ENCODE data around the gene PTPRN.

Gene PTPRN

DNA sequence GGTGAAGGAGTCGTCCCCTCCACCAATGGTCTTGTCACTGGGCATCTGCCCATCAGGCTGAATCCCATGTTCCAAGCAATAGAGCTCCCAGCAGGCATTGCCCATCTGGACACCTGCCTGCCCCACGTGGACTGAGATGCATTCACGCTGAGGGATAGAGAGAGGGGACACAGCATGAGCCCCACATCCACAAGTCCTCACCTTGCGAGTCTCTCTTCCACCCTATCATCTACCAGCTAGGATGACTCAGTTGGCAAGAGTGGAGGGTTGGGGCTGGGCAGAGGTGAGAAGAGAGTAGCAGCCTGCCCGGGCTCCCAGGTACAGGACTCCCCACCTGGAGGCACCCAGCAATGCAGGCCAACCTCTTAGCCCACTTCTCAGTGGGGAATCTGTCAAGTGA is 57.1 kb downstream of the PTPRN start:
- DNase-seq (ENCODE audit: extremely low read depth, low read depth), result no peak
- TF ChIP-seq, protein P1, sequence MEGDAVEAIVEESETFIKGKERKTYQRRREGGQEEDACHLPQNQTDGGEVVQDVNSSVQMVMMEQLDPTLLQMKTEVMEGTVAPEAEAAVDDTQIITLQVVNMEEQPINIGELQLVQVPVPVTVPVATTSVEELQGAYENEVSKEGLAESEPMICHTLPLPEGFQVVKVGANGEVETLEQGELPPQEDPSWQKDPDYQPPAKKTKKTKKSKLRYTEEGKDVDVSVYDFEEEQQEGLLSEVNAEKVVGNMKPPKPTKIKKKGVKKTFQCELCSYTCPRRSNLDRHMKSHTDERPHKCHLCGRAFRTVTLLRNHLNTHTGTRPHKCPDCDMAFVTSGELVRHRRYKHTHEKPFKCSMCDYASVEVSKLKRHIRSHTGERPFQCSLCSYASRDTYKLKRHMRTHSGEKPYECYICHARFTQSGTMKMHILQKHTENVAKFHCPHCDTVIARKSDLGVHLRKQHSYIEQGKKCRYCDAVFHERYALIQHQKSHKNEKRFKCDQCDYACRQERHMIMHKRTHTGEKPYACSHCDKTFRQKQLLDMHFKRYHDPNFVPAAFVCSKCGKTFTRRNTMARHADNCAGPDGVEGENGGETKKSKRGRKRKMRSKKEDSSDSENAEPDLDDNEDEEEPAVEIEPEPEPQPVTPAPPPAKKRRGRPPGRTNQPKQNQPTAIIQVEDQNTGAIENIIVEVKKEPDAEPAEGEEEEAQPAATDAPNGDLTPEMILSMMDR (IDR thresholded peaks at IDR 0.05; ENCODE audit: low read depth, low read length, missing control alignments), result no peak
- peak overlapping the region; percentile 48 for H3K4me3 ChIP-seq (replicated peaks; ENCODE audit: low read depth, low read length)

- no peak overlapping the region for H3K4me3 ChIP-seq (replicated peaks; ENCODE audit: low read depth, low read length)
- TF ChIP-seq, protein P1 (IDR thresholded peaks at IDR 0.05; ENCODE audit: low read depth, low read length, missing control alignments), result no peak
- DNase-seq (ENCODE audit: extremely low read depth, low read depth), result no peak
Measured at GRCh38 chr2:219251656-219252055, 57.5 kb downstream of the PTPRN start.

- no peak for DNase-seq (ENCODE audit: extremely low read depth, low read depth)
- TF ChIP-seq, protein P1 (IDR thresholded peaks at IDR 0.05; ENCODE audit: low read depth, low read length, missing control alignments), result no peak
Measured at GRCh38 chr2:219250049-219250781, 59.0 kb downstream of the PTPRN start.

GRCh38 chr2:219249203-219249980 is 59.8 kb downstream of the PTPRN start:
- DNase-seq (ENCODE audit: extremely low read depth, low read depth), result peak; percentile 30
- TF ChIP-seq, protein P1 (IDR thresholded peaks at IDR 0.05; ENCODE audit: low read depth, low read length, missing control alignments), result no peak
- H3K4me3 ChIP-seq (replicated peaks; ENCODE audit: low read depth, low read length), result no peak overlapping the region

More at GRCh38 chr2:219250049-219250781, 59.0 kb downstream of the PTPRN start:
- H3K4me3 ChIP-seq (replicated peaks; ENCODE audit: low read depth, low read length), result no peak overlapping the region

DNA sequence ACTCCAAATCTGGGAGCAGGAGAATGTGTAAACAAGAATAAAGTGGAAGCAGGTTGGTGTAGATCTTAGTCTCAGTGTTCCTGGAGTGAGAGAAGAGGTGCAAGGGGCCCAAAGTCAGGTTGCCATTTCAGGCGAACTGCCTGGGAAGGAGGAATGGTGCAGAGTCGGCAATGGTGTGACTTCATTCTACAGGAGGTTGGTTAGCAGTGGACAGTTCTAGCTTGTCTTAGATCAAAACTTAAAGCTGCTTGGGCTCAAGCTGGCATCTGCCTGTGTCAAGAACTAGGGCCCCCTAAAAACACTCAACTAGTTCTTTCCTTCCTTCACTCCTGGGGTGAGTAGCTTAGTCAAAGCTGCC is 60.4 kb downstream of the PTPRN start:
- no peak for DNase-seq (ENCODE audit: extremely low read depth, low read depth)
- TF ChIP-seq, protein P1 (IDR thresholded peaks at IDR 0.05; ENCODE audit: low read depth, low read length, missing control alignments), result no peak

DNA sequence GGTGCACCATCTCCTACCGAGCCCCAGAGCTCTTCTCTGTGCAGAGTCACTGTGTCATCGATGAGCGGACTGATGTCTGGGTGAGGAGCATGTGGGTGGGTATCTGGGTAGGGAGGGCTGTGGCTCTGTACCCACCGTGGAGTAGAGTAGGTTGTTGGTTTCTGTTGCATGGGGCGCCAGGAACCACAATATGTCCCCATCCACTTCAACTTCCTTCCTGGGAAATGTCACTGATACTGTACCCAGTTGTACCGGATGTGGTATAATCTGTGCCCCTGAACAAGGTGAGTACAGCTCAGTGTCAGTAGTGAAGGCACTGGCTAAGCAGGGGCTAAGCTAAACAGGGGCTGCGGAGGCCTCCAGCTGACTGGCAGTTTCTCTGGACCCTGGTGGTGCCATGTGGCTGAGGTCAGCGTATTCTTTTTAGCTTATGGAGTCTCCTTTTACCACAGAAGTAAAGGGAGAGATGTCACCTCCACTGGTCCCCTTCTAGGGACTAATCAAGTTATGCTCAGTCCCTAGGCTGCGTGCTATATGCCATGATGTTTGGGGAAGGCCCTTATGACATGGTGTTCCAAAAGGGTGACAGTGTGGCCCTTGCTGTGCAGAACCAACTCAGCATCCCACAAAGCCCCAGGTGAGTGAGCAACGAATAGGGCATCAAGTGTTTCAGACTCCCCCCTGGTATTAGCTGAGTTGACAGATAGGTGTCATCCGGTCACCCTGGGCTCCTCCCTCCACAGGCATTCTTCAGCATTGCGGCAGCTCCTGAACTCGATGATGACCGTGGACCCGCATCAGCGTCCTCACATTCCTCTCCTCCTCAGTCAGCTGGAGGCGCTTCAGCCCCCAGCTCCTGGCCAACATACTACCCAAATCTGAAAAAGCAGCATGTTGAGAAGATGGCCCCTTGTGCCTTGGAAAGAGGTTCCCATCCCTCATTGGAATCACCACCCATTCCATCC is 61.2 kb downstream of the PTPRN start:
- no peak overlapping the region for H3K4me3 ChIP-seq (replicated peaks; ENCODE audit: low read depth, low read length)
- DNase-seq (ENCODE audit: extremely low read depth, low read depth), result no peak
- TF ChIP-seq, protein P1 (IDR thresholded peaks at IDR 0.05; ENCODE audit: low read depth, low read length, missing control alignments), result no peak

More for the DNA sequence above, 60.4 kb downstream of the PTPRN start:
- H3K4me3 ChIP-seq (replicated peaks; ENCODE audit: low read depth, low read length), result no peak overlapping the region
